ENCODE data around the gene KLK5. TPM values are rescaled to one million over a fixed set of nuclear protein-coding genes. Genes with fewer than 3 reads are reported as not detected.

Gene KLK5
- polyA plus RNA-seq, 1 donor from 2014 or later, result not detected

- Histone ChIP-seq H3K36me3 (ENCODE audit: insufficient read depth, low read length) (no peaks in the 10 kb centered on the region), H2AFZ (ENCODE audit: low read depth, low read length) (no peak overlapping the region), H3K9ac (ENCODE audit: low read length) (no peak overlapping the region), H3K27ac (ENCODE audit: low read length) (no peak overlapping the region), H3K4me2 (ENCODE audit: low read length) (no peak overlapping the region), H3F3A (ENCODE audit: insufficient read depth, low read length, poor library complexity, severe bottlenecking) (no peaks in the 10 kb centered on the region), H3K79me2 (replicated peaks; ENCODE audit: insufficient read depth, low read length) (no peaks in the 10 kb centered on the region), H4K20me1 (ENCODE audit: insufficient read depth) (no peaks in the 10 kb centered on the region), H3K4me3 (ENCODE audit: low read length) (no peak overlapping the region), H3K9me2 (ENCODE audit: insufficient read depth, low read length) (no peaks in the 10 kb centered on the region), H3K27me3 (ENCODE audit: insufficient read depth, low read depth, low read length) (no peaks in the 10 kb centered on the region), H3K9me3 (ENCODE audit: low read length) (peaks cover 3% of the 10 kb centered on the region)
- TF ChIP-seq POLR2AphosphoS5 (IDR thresholded peaks at IDR 0.05), result no peak
- no peak for TF ChIP-seq CTCF (IDR thresholded peaks at IDR 0.05; ENCODE audit: poor library complexity, severe bottlenecking)
- no peak for TF ChIP-seq TAF1 (IDR thresholded peaks at IDR 0.05; ENCODE audit: low read depth)
- no peak for TF ChIP-seq RAD21 (conservative IDR thresholded peaks at IDR 0.05)
- TF ChIP-seq EZH2 (IDR thresholded peaks at IDR 0.05; ENCODE audit: borderline replicate concordance, insufficient read depth, low read length, poor library complexity, severe bottlenecking), result no peak
Observed at GRCh38 chr19:50944795-50945194, 8.0 kb downstream of the KLK5 start.

- Histone ChIP-seq H3K27ac (ENCODE audit: low read length) (no peak overlapping the region), H3K4me2 (ENCODE audit: low read length) (no peak overlapping the region), H3K36me3 (ENCODE audit: insufficient read depth, low read length) (no peaks in the 10 kb centered on the region), H2AFZ (ENCODE audit: low read depth, low read length) (no peak overlapping the region), H3K9ac (ENCODE audit: low read length) (no peak overlapping the region), H3K79me2 (replicated peaks; ENCODE audit: insufficient read depth, low read length) (no peaks in the 10 kb centered on the region), H3F3A (ENCODE audit: insufficient read depth, low read length, poor library complexity, severe bottlenecking) (no peaks in the 10 kb centered on the region), H3K9me3 (ENCODE audit: low read length) (peaks cover 6% of the 10 kb centered on the region), H3K27me3 (ENCODE audit: insufficient read depth, low read depth, low read length) (no peaks in the 10 kb centered on the region), H3K9me2 (ENCODE audit: insufficient read depth, low read length) (no peaks in the 10 kb centered on the region), H3K4me3 (ENCODE audit: low read length) (no peak overlapping the region), H4K20me1 (ENCODE audit: insufficient read depth) (no peaks in the 10 kb centered on the region)
- no peak for TF ChIP-seq MXI1 (conservative IDR thresholded peaks at IDR 0.05; ENCODE audit: poor library complexity, severe bottlenecking)
- no peak for TF ChIP-seq EP300 (conservative IDR thresholded peaks at IDR 0.05; ENCODE audit: poor library complexity, severe bottlenecking)
- no peak for TF ChIP-seq RAD21 (conservative IDR thresholded peaks at IDR 0.05)
- TF ChIP-seq CTCF (IDR thresholded peaks at IDR 0.05; ENCODE audit: poor library complexity, severe bottlenecking), result no peak
- TF ChIP-seq SMC3 (conservative IDR thresholded peaks at IDR 0.05; ENCODE audit: poor library complexity), result no peak
- no peak for TF ChIP-seq EZH2 (IDR thresholded peaks at IDR 0.05; ENCODE audit: borderline replicate concordance, insufficient read depth, low read length, poor library complexity, severe bottlenecking)
- no peak for TF ChIP-seq TAF1 (IDR thresholded peaks at IDR 0.05; ENCODE audit: low read depth)
- no peak for TF ChIP-seq POLR2AphosphoS5 (IDR thresholded peaks at IDR 0.05)
- TF ChIP-seq REST (IDR thresholded peaks at IDR 0.05; ENCODE audit: borderline replicate concordance), result no peak
Observed at GRCh38 chr19:50943074-50943828, 9.6 kb downstream of the KLK5 start.

Measured in neural cell (in vitro differentiated cells).